Dermis microvascular lymphatic vessel endothelial cell (primary cell): ENCODE measurements around the gene MEP1A. TPM values are rescaled to one million over a fixed set of nuclear protein-coding genes. Genes with fewer than 3 reads are reported as not detected.
A peak's percentile ranks its signal among the peaks of the same experiment; 100 is the strongest.

Experiments used
- DNase-seq, 2 donors: peaks; one replicate each; pipeline versions ENCODE4 v3.0.0 to v3.0.0-alpha.2; 2010; ENCODE audit warnings: low read depth in 2 of 2
- total RNA-seq: library from RNA; depleted of rRNA; stranded (reverse); fragments of >200 nt; gene quantifications from 2 replicates; pipeline ENCODE4 v1.2.1, GENCODE V29; 2014

Gene MEP1A
- total RNA-seq, 1 donor from 2014 or later = not detected

DNA sequence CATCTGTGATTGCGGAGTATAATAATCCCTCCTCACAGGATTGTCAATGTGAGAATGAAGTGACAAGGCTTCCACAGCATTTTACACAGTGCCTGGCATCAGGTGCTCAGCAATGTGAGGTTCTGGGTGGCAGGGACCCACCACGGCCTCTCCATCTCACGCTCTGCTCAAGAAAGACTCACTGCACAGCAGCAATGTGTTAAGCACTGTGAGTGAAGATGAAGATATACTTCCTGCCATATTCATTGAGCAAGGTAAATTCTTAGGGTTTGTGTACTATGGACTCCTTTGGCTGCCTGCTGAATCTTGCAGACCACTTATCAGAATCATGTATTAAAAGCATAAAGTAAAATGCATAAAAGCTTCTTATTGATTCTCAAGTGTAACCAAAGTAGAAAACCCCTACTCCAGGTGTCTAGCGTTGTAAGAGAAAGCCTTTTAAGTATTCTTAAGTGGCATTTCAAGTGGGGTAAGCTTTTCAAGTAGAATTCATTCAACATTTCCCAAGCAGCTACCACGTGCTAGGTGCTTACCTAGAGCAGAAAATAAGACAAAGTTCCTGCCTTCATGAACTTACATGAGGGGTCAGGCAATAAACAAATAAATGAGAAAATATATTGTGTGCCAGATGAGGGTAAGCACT is 17.0 kb upstream of the MEP1A start:
- no peak for DNase-seq

DNA sequence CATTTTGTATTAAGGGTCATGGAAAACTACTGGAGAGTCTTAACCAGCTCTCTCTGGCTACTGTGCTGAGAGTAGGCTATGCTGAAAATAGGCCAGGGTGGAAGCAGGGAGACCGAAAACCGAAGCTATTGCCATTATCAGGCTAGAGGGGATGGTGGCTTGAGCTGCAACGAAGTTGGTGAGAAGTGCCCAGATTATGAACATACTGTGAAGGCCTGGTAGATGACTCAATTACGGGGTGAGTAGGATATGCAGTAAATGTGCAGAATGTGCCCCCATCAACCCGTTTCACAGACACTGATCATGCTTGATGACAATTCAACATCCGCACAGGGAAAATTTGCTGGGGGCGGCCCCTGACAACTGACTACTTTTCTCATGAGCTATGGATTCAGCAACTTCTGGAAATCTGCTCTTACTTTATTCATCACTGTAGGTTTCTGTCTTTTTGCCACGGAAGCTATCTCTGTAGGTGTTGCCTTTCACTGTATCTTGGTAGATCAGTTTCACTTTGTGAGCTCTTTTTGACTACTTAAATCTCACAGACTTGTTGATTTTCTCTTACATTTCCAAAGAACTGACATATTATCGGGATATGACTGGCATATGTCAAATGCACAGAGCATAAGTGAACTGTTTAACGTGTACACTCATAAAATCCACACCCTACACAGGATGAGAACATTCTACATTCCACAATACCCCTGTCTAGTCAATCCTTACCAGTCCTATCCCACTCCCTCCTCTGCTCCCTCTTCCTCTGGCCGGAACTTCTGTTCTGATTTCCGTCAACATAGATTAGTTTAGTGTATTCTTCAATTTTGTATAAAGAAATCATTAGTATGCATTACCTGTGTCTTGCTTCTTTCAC is 15.5 kb upstream of the MEP1A start:
- DNase-seq = no peak

DNA sequence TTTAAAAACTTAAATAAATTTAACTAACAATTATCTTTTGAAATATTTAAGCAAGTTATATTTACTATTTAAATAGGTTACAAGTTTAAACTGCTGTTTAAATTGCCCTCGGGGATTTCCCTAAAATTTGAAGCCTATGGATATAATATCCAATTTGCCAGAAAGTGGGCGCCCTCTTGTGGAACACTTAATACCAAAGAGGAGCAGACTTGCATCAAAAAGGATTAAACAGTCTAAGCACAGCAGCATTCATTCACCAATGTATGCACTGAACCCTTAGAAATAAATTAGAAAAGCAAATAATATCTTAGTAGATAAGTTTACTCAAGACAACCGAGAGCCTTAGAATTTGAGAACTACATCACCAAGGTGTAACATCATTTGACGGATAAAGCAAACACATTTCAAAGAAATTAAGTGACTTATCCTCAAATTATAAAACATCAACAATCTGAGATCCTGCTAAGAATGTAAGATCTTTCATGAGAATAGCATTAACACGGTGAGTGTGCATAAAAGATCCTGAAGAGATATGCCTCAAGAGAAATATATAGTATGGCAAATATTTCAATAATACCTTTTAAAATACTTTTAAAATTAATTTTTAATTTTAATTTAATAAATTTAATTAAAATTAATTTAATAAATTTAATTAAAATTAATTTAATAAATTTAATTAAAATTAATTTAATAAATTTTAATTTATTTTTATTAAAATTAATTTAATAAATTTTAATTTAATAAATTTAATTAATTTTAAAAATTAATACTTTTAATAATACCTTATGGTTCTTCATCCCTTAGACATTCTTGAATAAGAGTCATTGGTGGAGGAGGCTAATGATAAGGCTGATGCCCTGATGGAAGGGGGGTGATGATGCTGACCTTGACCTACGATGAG is 11.5 kb upstream of the MEP1A start:
- peak; percentile 20 to 66 for DNase-seq

DNA sequence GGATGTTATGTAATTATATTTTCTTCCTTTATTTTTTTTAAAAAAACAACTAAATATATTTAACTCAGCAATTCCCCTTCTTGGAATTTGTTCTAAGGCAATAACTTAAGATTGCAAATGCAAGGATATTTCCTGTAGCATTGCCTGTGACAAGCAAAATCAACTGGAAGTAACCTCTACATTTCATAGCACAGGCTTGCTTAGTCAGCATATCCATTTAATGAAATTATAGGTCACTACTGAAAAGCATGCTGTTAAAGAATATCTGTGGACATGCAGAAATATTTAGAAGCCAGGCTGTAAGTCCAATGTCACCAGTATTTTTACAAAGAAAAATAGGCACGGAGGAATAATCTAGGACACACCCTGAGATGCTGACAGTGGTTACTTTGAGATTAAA is 8.7 kb upstream of the MEP1A start:
- DNase-seq = no peak

DNA sequence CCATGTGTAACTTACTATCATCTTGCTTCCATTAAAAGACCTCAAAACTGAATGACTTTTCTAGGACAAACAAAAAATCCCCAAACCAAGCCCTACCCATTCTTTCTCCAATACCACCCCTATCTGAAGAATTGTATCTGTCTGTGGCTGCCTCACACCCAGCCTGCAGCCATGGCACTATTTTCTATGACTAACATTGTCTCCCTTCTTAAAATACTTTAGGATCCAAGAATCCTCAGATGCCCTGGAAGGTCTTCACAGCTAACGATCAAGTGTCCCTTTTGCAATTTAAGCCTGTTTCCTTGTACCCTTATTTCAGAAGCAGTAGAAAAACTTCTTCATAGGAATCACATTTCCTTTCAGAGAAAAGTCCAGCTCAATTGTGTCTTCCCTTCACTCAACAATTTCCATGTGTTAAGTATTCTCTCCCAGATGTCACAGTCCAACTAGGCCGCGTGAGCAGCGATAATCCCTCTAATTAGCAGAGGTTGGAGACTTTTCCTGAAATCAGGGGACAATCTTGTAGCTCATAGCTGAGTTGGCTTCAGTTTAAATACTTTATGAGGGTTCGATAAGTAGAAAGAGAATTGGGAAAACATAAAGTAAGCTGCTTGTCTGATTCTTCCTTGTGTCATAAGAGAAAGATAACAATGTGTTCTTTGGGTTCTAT is 5.2 kb upstream of the MEP1A start:
- no peak for DNase-seq

DNA sequence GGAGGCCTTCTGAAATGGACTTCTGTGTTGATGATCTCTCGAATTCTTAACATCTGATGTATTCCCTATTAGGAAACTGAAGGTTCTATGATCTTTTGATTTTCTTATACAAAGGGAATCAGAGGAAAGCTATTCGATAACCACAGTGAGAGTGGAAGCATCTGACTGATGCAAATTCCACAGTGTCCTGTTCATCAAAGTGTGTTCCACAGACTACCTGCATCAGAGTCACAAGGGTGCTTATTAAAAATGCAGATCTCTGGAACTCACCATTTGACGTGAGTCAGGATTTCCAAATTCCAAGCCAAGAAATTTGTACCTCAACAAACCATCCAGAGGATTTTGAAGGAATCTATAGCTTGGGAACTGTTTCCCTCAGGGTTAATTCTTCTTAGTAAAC is 4.4 kb upstream of the MEP1A start:
- no peak for DNase-seq

DNA sequence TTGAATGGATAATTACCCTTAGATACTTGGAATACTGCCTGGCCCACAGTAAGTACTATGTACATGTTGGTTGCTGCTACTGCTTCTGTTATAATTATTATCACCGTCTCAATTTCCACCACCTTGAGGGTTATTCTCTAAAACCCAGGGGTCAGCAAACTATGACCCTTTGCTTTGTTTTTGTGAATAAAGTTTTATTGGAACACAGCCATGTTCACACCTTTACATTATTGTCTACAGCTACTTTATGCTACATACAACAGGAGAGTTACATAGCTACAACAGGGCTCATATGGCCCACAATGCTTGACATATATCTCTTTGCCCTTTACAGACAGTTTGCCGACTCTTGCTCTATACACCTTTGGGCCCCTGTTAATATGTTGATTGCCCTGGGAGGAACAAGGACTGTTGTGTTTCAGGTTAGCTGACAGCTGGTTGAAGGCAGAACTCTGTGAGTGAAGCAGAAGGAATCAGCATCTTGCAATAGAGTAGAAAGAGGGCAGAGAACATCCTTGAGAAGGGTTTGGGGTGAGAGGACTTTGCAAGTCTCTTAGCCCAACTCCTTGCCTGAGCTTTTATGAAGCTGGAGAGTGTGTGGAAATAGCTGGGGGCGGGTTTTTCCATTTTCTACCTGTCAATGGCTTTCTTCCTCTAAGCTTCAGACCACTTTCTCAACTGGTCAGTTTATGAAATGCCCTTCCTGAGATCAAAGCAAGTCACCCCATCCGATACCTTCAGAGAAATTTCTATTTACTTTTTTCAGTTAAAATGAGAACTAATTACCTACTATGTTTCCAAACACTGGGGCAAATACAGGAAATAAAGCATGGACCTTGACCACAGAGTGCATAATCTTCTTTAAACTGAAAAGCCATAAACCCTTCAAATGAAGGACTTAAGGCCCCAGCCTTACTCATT is 3.5 kb upstream of the MEP1A start:
- DNase-seq = no peak

DNA sequence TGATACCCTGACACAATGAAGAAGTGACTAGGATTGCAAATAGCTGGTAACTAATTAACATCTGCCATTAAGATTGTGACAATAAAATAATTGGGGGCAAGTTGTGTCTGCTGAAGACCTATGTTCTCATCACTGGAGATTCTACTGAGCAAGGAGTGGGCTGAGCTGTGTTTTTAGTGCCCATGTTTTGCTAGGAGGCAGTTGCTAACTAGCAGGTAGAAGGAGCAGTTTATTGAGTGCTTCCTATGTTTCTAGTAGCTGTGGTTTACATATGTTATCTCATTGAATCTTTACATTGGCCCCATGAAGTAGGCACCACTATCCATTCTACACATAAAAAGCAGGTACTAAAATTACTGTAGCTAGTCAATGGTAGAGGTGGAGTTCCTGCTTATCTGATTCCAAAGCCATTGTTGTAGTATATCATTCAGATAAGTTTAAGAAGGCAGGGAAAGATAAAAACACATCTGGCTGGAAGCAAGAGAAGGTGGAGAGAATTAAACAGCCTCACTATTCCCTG is 2.8 kb upstream of the MEP1A start:
- DNase-seq = no peak

DNA sequence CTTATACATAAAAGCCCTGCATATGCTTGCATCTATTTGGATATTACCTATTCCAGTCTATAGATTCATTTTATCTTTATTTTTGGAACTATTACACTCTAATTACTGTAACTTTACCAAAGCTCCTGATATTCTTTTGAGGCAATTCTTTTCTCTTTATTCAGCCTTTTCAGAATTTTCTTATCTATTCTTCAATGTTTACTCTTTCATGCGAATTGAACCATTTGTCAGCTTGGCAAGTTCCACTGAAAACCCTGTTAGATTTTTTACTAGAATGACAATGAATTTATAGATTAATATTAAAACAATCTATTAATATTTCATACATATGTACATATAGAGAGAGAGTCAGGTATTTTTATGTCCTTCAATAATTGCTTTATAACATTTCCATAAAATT is 554 bp upstream of the MEP1A start:
- no peak for DNase-seq

DNA sequence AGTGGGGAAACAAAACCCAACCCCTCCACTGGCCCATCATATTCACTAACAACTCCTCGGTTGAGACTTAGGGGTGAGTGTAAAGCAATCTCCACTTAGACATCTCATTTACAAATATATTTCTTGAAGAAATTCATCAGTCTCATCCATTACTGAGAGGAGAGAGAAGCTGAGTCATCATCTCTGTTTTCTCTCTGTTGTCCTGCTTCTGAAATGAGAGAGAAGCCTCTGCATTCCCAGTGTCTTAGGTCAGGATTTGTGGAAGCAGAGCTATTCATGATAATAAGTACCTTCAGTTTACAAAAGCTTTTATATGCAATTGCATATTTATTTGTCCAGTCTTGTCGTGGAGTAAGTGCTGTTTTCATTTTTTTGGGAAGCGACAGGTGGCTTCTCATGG is 879 bp downstream of the MEP1A start:
- no peak for DNase-seq

DNA sequence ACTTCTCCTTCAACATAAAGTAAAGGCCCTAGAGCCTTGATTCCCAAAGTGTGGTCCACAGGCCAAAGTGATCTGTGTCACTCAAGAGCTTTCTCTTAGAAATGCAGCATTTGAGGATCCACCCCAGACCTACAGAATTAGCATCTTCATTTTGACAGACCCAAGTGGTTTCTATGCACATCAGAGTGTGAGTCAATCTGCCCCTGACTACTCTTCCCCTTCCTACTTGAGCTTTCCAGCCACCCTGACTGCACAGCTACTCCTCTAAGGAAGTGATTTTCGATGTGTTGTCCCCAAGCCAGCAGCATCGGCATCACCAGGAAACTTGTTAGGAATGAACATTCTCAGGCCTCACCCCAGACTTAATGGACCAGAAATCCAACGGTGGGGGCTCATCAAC is 2.6 kb downstream of the MEP1A start:
- DNase-seq = no peak

DNA sequence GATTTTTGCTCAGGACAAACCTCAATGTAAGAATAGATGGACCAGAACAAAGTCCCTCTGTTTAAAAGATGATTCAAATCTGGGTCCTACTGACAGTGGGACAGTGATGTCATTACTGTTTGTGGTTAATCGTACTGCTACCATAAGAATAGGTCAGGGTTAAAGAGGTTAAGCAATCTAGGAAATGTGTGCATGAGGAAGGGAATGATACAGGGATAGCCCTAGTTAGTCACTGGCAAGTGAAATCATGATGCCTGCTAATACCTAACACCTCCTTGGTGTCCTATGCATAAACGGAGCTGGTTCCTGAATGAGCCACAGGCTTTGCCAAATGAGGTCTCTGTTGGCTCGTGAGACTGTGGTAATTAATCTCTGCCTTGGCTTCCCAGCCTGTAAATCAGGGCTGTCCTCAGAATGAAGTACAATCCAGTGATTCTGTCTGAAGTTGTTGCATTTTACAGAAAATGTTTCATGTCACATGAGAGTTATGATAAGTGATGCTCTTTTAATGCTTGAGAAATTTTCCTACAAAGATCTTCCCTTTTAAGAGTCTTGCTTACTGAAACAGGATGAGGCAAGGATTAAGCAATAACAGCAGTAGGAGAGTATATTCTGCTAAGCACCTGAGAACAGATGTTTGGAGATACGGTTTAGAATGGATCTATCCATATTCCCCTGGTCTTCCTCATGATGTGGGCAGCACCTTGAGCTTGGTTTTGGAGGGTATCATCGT is 3.8 kb downstream of the MEP1A start:
- DNase-seq = no peak

DNA sequence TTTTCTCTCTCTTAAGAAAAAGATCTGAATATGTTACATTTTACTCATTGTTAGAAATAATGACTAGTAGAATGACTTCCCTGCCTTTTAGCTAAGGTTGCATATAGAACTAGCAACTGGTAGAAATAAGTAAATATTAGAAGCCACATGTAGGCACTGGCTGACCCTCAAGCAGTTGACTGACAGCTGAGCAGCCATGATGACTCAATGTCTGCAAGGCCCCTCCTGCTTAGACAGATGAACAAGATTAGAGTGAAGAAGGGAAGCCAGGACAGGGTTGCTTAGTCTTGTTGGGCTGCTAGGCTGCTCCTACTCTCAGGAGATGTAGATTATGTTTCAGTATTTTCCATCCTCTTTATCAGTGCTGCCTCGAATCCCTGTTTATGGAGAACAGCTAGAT is 6.5 kb downstream of the MEP1A start:
- no peak for DNase-seq

DNA sequence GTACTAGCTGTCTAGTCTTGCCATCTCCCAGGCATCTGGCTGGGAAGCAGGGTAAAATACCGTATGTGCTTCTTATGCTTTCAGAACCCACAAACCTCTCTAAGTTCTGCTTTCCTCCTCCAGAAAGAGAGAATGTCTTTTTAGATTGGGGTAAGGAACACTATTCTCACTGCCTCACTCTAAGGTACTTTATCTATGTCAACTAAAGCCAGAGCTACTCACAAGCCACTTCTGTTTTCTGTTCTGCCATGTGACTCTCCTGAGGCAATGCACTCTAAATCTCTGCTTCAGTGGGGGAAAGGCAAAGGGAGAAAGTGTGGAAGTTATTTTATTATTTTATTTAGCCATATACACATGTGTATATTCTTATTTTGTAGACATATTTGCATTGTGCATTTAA is 15.6 kb downstream of the MEP1A start:
- no peak for DNase-seq

DNA sequence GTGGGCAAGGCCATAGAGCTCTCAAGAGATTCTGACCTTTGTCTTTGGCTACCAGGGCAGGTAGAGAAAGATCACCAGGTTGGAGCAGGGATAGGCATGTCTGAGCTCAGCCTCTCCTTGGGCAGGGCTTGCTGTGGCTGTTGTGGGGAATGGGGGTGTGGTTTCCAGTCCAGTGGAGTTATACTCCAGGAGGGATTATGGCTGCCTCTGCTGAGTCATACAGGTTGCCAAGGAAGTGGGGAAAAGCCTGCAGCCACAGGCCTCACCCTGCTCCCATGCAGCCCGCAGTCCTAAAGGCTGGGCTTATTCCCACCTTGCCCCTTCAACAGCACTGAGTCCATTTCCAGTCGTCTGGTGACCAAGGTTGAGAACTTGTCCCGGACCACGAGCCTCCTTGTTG is 21.9 kb downstream of the MEP1A start:
- DNase-seq = no peak

DNA sequence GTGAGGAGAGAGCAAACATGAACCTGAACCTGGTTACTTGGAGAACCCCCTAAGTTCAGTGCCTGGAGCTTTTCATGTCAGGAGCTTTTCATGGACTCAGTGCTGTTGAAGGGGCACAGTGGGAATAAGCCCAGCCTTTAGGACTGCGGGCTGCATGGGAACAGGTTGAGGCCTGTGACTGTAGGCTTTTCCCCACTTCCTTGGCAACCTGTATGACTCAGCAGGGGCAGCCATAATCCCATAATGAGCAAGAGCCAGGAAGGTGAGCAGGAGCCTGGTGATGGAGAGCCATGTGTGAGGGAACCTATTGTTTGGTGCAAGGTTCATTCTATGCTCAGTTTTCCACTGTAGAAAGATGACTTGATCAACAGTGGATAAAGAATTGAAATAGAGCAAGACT is 23.4 kb downstream of the MEP1A start:
- no peak for DNase-seq

DNA sequence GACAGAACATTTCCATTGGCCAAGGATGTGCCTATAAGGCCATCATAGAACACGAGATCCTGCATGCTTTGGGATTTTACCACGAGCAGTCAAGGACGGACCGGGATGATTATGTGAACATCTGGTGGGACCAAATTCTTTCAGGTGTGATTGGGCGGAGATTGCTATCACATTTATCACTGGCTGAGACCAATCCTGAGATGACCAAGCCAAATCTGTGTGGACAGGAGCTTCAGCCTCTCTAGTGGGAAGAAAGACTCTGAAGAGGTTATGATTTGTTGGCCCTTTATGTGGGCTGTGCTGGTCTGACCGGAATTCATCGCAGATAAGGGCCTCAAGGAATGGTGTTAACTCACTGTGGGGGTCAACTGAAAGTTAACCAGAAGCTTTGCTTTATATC is 26.4 kb downstream of the MEP1A start:
- DNase-seq = no peak

DNA sequence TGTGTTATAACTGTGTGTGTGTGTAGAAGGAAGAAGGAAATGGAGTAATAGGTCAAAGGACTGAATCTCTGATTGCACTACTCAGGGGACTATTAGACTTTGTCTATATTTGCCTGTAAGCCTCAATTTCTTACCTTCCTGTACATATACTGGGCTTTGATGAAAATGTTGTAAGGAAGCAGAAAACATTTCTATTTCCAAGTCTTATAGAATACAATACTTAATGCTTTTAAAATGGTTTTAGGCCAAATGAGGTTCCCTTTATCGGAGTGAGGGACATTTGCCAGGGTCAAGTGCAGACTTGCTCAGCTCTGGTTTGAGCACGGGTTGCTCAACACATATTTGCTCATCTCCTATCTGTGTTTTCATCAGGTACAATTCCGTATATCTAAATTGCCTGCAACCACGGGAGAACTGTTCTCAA is 28.3 kb downstream of the MEP1A start:
- no peak for DNase-seq

DNA sequence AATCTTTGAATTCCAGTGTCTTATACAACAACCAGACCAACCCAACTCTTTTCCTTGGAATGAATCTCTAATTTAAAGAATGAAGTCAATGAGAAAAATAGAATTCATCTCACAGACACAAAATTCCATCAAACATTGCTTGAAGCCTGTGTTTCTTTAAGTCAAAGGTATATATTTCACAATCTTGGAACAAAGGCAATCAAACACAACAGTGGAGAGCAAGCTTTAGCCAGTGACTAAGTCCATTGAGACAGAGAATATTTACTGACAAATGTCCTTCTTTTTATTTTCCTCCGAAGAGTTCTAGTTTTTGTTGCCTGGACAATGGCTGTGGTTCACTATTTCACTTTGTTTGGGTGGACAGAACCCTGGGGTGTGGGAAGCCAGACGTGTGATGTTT is 35.8 kb downstream of the MEP1A start:
- no peak for DNase-seq

DNA sequence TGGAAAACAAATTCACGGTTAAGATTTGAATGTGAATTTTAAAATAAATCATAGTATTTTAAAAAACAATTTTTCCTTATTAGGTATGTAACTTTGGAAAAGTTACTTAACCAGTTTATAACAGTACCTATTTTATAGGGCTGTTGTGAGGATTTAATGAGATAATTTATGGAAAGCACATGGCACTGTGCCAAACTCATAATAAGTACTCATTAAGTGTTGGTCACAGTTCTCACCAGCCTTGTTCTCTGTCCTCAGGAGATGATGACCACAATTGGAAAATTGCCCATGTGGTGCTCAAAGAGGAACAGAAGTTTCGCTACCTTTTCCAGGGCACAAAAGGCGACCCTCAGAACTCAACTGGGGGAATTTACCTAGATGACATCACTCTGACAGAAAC is 39.6 kb downstream of the MEP1A start:
- DNase-seq = no peak
